H1 (cell line): ENCODE data around the gene ZBTB43. TPM values are rescaled to one million over a fixed set of nuclear protein-coding genes. Genes with fewer than 3 reads are reported as not detected.

Experiments
- CTCF ChIA-PET: fragments of 300-600 bp; sonication (Branson Sonifier 250); formaldehyde crosslinking; loops from one replicate; lab custom pipeline; 2021; ENCODE audit not compliant: partially characterized antibody; lab: Charles Lee
- POLR2A ChIA-PET: fragments of 300-600 bp; sonication (Branson Sonifier 250); formaldehyde crosslinking; loops from one replicate; lab custom pipeline; 2021; ENCODE audit warnings: inconsistent platforms; ENCODE audit not compliant: partially characterized antibody; lab: Charles Lee
- DNase-seq, 2 experiments: peaks; one replicate each; pipeline versions ENCODE4 v3.0.0 to v3.0.0-alpha.2; 2010 to 2022; ENCODE audit warnings: low spot score in 2 of 2, low read depth in 1 of 2, mixed read lengths in 1 of 2
- FAIRE-seq: peaks from 2 replicates; lab custom pipeline; 2011; peaks lifted over from hg19 to GRCh38; lab: Jason Lieb, UNC
- H2AFZ ChIP-seq: 2 replicates; pipeline ENCODE4 v1.8.1; 2012; ENCODE audit warnings: low read length, inconsistent platforms
- H2AK5ac ChIP-seq: 2 replicates; pipeline ENCODE4 v1.6.1; 2013; ENCODE audit warnings: low read depth, low read length
- H2BK120ac ChIP-seq: replicated peaks from 2 replicates; pipeline ENCODE3; 2013; ENCODE audit warnings: low read depth, low read length, inconsistent platforms
- H2BK12ac ChIP-seq: 2 replicates; pipeline ENCODE4 v1.6.1; 2013; ENCODE audit warnings: low read depth, low read length
- H2BK15ac ChIP-seq: 2 replicates; pipeline ENCODE4 v1.6.1; 2013; ENCODE audit warnings: low read length
- H2BK20ac ChIP-seq: 2 replicates; pipeline ENCODE4 v1.6.1; 2013; ENCODE audit warnings: low read length
- H2BK5ac ChIP-seq: 2 replicates; pipeline ENCODE4 v1.6.1; 2013; ENCODE audit warnings: low read depth, low read length
- H3K14ac ChIP-seq: 2 replicates; pipeline ENCODE4 v1.6.1; 2013; ENCODE audit warnings: inconsistent platforms; ENCODE audit not compliant: insufficient read length
- H3K18ac ChIP-seq: 2 replicates; pipeline ENCODE4 v1.6.1; 2013; ENCODE audit warnings: low read length; ENCODE audit errors: extremely low read depth
- H3K23ac ChIP-seq: 2 replicates; pipeline ENCODE4 v1.6.1; 2013; ENCODE audit warnings: inconsistent platforms; ENCODE audit not compliant: insufficient read length
- H3K23me2 ChIP-seq: 2 replicates; pipeline ENCODE4 v1.6.1; 2013; ENCODE audit warnings: low read depth, low read length
- H3K27ac ChIP-seq: 2 replicates; pipeline ENCODE4 v1.6.1; 2011; ENCODE audit warnings: low read depth, low read length, inconsistent platforms
- H3K27me3 ChIP-seq, 4 experiments: replicated peaks in 1 of 4; 1 replicate in 1 of 4; 2 replicates in 3 of 4; pipeline versions ENCODE4 v1.6.1 to v1.8.1; 2011 to 2013; ENCODE audit warnings: low read length in 3 of 4, mild to moderate bottlenecking in 3 of 4, inconsistent platforms in 2 of 4, mixed read lengths in 2 of 4, moderate library complexity in 1 of 4; ENCODE audit not compliant: control insufficient read depth in 3 of 4, insufficient read depth in 3 of 4; ENCODE audit errors: extremely low read depth in 1 of 4
- H3K36me3 ChIP-seq, 4 experiments: 2 replicates each; pipeline versions ENCODE4 v1.6.1 to v1.8.1; 2011 to 2013; ENCODE audit warnings: mild to moderate bottlenecking in 4 of 4, low read length in 3 of 4, moderate library complexity in 2 of 4, control low read depth in 1 of 4, inconsistent platforms in 1 of 4; ENCODE audit not compliant: insufficient read depth in 4 of 4, control insufficient read depth in 2 of 4
- H3K4ac ChIP-seq: replicated peaks from 2 replicates; pipeline ENCODE3; 2013; ENCODE audit warnings: low read length, low read depth, mixed read lengths, inconsistent platforms; ENCODE audit not compliant: insufficient read length
- H3K4me1 ChIP-seq, 4 experiments: replicated peaks in 1 of 4; 1 replicate in 1 of 4; 2 replicates in 3 of 4; pipeline versions ENCODE4 v1.6.1 to v1.8.1; 2011 to 2013; ENCODE audit warnings: low read length in 3 of 4, inconsistent platforms in 2 of 4, mixed read lengths in 1 of 4; ENCODE audit not compliant: insufficient read depth in 4 of 4, control insufficient read depth in 3 of 4
- H3K4me2 ChIP-seq, 2 experiments: 2 replicates each; pipeline versions ENCODE4 v1.6.1 to v1.8.1; 2011 to 2013; ENCODE audit warnings: low read depth in 2 of 2, low read length in 2 of 2, control low read depth in 1 of 2, inconsistent platforms in 1 of 2, mild to moderate bottlenecking in 1 of 2; ENCODE audit not compliant: insufficient read depth in 1 of 2
- H3K4me3 ChIP-seq, 4 experiments: fragments of 200-600, 300-600 bp in 1 of 4; sonication (generic), shearing (Covaris generic), sonication (Bioruptor Twin) in 1 of 4; 2 replicates each; pipeline versions ENCODE4 v1.5.1 to v1.8.1; 2011 to 2016; ENCODE audit warnings: low read length in 4 of 4, low read depth in 3 of 4, control low read depth in 2 of 4, inconsistent platforms in 2 of 4, mild to moderate bottlenecking in 2 of 4, mixed read lengths in 1 of 4, moderate library complexity in 1 of 4; ENCODE audit not compliant: insufficient read depth in 2 of 4; ENCODE audit errors: extremely low read depth in 1 of 4
- H3K56ac ChIP-seq: replicated peaks from 2 replicates; pipeline ENCODE3; 2013; ENCODE audit warnings: low read depth, mild to moderate bottlenecking, mixed read lengths, low read length, inconsistent platforms; ENCODE audit not compliant: insufficient read length
- H3K79me1 ChIP-seq: 2 replicates; pipeline ENCODE4 v1.6.1; 2013; ENCODE audit warnings: low read depth, low read length, control low read depth
- H3K79me2 ChIP-seq, 2 experiments: 2 replicates each; pipeline versions ENCODE4 v1.6.1 to v1.8.1; 2012 to 2013; ENCODE audit warnings: low read length in 2 of 2, mild to moderate bottlenecking in 2 of 2, inconsistent platforms in 1 of 2; ENCODE audit not compliant: insufficient read depth in 2 of 2, control insufficient read depth in 1 of 2
- H3K9ac ChIP-seq, 4 experiments: replicated peaks in 1 of 4; 1 replicate in 1 of 4; 2 replicates in 3 of 4; pipeline versions ENCODE4 v1.6.1 to v1.8.1; 2011 to 2013; ENCODE audit warnings: low read depth in 3 of 4, low read length in 3 of 4, control low read depth in 2 of 4, mild to moderate bottlenecking in 2 of 4, moderate library complexity in 2 of 4, inconsistent platforms in 1 of 4; ENCODE audit errors: extremely low read depth in 1 of 4
- H3K9me3 ChIP-seq, 2 experiments: 2 replicates each; pipeline versions ENCODE4 v1.6.1 to v1.8.1; 2012 to 2013; ENCODE audit warnings: mild to moderate bottlenecking in 2 of 2, moderate library complexity in 2 of 2, control low read depth in 1 of 2, inconsistent platforms in 1 of 2, low read depth in 1 of 2, low read length in 1 of 2, mixed read lengths in 1 of 2; ENCODE audit not compliant: insufficient read depth in 2 of 2
- H4K20me1 ChIP-seq, 2 experiments: replicated peaks in 1 of 2; 2 replicates each; pipeline versions ENCODE3 to v1.8.1; 2011 to 2013; ENCODE audit warnings: inconsistent platforms in 2 of 2, low read length in 2 of 2, mild to moderate bottlenecking in 1 of 2; ENCODE audit not compliant: insufficient read depth in 2 of 2, control insufficient read depth in 1 of 2
- H4K5ac ChIP-seq: 2 replicates; pipeline ENCODE4 v1.6.1; 2013; ENCODE audit warnings: low read length, low read depth, mixed read lengths, inconsistent platforms; ENCODE audit not compliant: insufficient read length
- H4K8ac ChIP-seq: 2 replicates; pipeline ENCODE4 v1.8.0; 2013; ENCODE audit warnings: mild to moderate bottlenecking, moderate library complexity, low read length, inconsistent platforms; ENCODE audit not compliant: insufficient read depth; ENCODE audit errors: extremely low read depth
- H4K91ac ChIP-seq: replicated peaks from 2 replicates; pipeline ENCODE3; 2013; ENCODE audit warnings: low read length, mixed read lengths, inconsistent platforms; ENCODE audit not compliant: insufficient read length
- EP300 ChIP-seq, 2 experiments: IDR thresholded peaks; 1 replicate in 1 of 2; 2 replicates in 1 of 2; pipeline ENCODE4 v1.6.1; 2011 to 2012; ENCODE audit warnings: low read depth in 2 of 2, low read length in 2 of 2, mild to moderate bottlenecking in 2 of 2, borderline replicate concordance in 1 of 2, inconsistent platforms in 1 of 2, moderate library complexity in 1 of 2
- HDAC6 ChIP-seq: IDR thresholded peaks from one replicate; pipeline ENCODE4 v1.7.1; 2012; ENCODE audit warnings: low read depth, mild to moderate bottlenecking, inconsistent platforms, low read length, moderate library complexity
- KDM1A ChIP-seq: fragments of 200-600, 300-600 bp; sonication (generic); IDR thresholded peaks from 2 replicates; pipeline ENCODE4 v1.7.1; 2016; ENCODE audit warnings: mild to moderate bottlenecking, low read length, borderline replicate concordance
- SP1 ChIP-seq: IDR thresholded peaks from 2 replicates; pipeline ENCODE4 v1.6.1; 2011; ENCODE audit warnings: low read depth, low read length
- ZNF274 ChIP-seq: IDR thresholded peaks from 2 replicates; pipeline ENCODE4 v1.7.0; 2012; ENCODE audit warnings: low read length, borderline replicate concordance; ENCODE audit errors: extremely low read depth
- WGBS, 2 experiments: shearing (Covaris generic) in 1 of 2; methylation state at CpG; one replicate each; pipeline versions ENCODE4 v1.1.6 to v1.1.7; 2013 to 2015; ENCODE audit warnings: low lambda C conversion rate in 2 of 2, mixed read lengths in 2 of 2, inconsistent platforms in 1 of 2, low coverage in 1 of 2, missing lambda C conversion rate in 1 of 2; ENCODE audit not compliant: insufficient replicate concordance in 2 of 2, insufficient coverage in 1 of 2, insufficient read length in 1 of 2; ENCODE audit errors: extremely low coverage in 1 of 2, missing lambda C conversion rate in 1 of 2; 5-methylcytosine and 5-hydroxymethylcytosine counted together
- polyA plus RNA-seq, 7 experiments: library from polyadenylated mRNA; depleted of rRNA in 3 of 7; stranded (reverse) in 5 of 7; unstranded in 2 of 7; fragments of >200 nt in 5 of 7; fragments of 200-250 nt in 2 of 7; gene quantifications; 1 replicate in 5 of 7; 2 replicates in 1 of 7; 4 replicates in 1 of 7; pipeline versions ENCODE4 v1.2.1 to v1.2.3, GENCODE V29; 2011 to 2013; ENCODE audit warnings: missing spikeins in 2 of 7, mixed read lengths in 2 of 7
- total RNA-seq: library from RNA; stranded (reverse); fragmentation: NEBNext Ultra II Directional; extraction: Animal tissue kit (Norgen Biotek cat#: 25700); gene quantifications from 2 replicates; pipeline ENCODE4 v1.2.1, GENCODE V29; 2021

The ZBTB43 gene
- total and polyA plus RNA-seq, 2 of the 8 experiments (the other 6 are each of a cell fraction or from before 2014, with no cell fraction given) = 4.1 to 16.7 TPM

DNA sequence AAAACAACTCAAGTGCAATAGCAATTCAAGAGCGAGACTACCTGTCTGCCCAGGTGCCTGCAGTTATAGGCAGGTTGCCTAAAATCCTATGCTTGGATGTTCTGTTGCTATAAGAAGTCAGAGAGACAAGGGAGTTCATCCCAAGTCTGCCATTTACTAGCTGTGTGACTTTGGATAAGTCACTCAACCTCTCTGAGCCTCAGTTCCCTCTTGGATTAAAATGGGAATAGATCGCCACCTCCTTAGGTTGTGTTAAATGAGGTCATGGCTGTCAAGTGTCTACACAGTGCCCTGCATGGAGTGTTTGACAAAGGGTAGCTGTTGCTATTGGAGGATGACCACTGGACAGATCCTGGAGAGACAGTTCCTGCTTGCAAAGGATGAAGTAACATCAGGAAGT, 54.3 kb downstream of the ZBTB43 start:
- no peak overlapping the region for H3K27ac ChIP-seq
- peaks cover 6 to 26% of the 10 kb centered on the region in 2 experiments for H3K79me2 ChIP-seq
- no peaks in the 10 kb centered on the region; a peak in 3 of 7 replicates for H3K27me3 ChIP-seq
- H3K4me3 ChIP-seq = no peak overlapping the region
- no peak overlapping the region for H4K8ac ChIP-seq
- no peak overlapping the region for H2BK12ac ChIP-seq
- TF ChIP-seq ZNF274 = no peak
- TF ChIP-seq SP1 = no peak
- no peak for TF ChIP-seq EP300 (IDR thresholded peaks at IDR 0.05; ENCODE audit: borderline replicate concordance in 1 of 2, low read depth in 2 of 2, low read length in 2 of 2)
- TF ChIP-seq HDAC6 = no peak
- peak; percentile 72; the same call in 1 of the 2 replicates for TF ChIP-seq KDM1A
- no peak overlapping the region for H3K23ac ChIP-seq
- H3K14ac ChIP-seq = no peak overlapping the region
- ChIA-PET POLR2A (interaction anchor here (0.7 to 1.5 kb wide), 2 partner anchors 13 to 16 kb away, joined by 3 read pairs; no protein-coding TSS in a partner anchor), CTCF (interaction anchor here (0.8 to 2.2 kb wide), 11 partner anchors 9 to 592 kb away, joined by 3 to 12 read pairs (median 4); partner anchors contain the start of genes LRSAM1 and RPL12)
- no peak overlapping the region for H3K18ac ChIP-seq
- H3K56ac ChIP-seq = no peak overlapping the region
- no peak overlapping the region for H2AFZ ChIP-seq
- no peak overlapping the region for H3K4ac ChIP-seq
- H3K79me1 ChIP-seq = peaks cover 4% of the 10 kb centered on the region; the same call in 1 of the 2 replicates
- H3K36me3 ChIP-seq = peaks cover 0 to 7% (median 1%) of the 10 kb centered on the region in 4 experiments; a peak in 1 of 8 replicates
- WGBS, 2 experiments = 80% methylated on average over 2 of the region's 2 CpGs; no CpG with 5 or more reads in 1 of the 2 experiments
- H3K23me2 ChIP-seq = peaks cover 4% of the 10 kb centered on the region; the same call in 1 of the 2 replicates
- FAIRE-seq (no peak), DNase-seq (no peak)
- H4K20me1 ChIP-seq = peaks cover 0 to 7% of the 10 kb centered on the region in 2 experiments
- H3K4me1 ChIP-seq = peaks cover 5 to 17% (median 8%) of the 10 kb centered on the region in 4 experiments
- H3K9me3 ChIP-seq = no peaks in the 10 kb centered on the region
- H2BK20ac ChIP-seq = no peak overlapping the region
- H2BK15ac ChIP-seq = 0 out of 2 replicates have a peak overlapping the region, but pooled peaks have one; percentile 38
- no peak overlapping the region for H2BK120ac ChIP-seq
- H4K5ac ChIP-seq = no peak overlapping the region
- no peak overlapping the region for H2BK5ac ChIP-seq
- no peak overlapping the region for H3K9ac ChIP-seq
- H4K91ac ChIP-seq = no peak overlapping the region
- no peak overlapping the region; the same call in 1 of the 2 replicates for H2AK5ac ChIP-seq
- no peak overlapping the region; a peak in 1 of 4 replicates for H3K4me2 ChIP-seq
